Hindlimb muscle (tissue), 1 donor: ENCODE data around the gene SEC31B. TPM values are rescaled to one million over a fixed set of nuclear protein-coding genes. Genes with fewer than 3 reads are reported as not detected.
A peak's percentile ranks its signal among the peaks of the same experiment; 100 is the strongest.

Experiments
- DNase-seq: peaks from one replicate; pipeline ENCODE4 v3.0.0-alpha.2; 2013
- polyA plus RNA-seq: library from polyadenylated mRNA; unstranded; fragments of 120-200 nt; gene quantifications from one replicate; pipeline ENCODE4 v1.2.1, GENCODE V29; 2013; ENCODE audit not compliant: insufficient read length

SEC31B gene, protein sequence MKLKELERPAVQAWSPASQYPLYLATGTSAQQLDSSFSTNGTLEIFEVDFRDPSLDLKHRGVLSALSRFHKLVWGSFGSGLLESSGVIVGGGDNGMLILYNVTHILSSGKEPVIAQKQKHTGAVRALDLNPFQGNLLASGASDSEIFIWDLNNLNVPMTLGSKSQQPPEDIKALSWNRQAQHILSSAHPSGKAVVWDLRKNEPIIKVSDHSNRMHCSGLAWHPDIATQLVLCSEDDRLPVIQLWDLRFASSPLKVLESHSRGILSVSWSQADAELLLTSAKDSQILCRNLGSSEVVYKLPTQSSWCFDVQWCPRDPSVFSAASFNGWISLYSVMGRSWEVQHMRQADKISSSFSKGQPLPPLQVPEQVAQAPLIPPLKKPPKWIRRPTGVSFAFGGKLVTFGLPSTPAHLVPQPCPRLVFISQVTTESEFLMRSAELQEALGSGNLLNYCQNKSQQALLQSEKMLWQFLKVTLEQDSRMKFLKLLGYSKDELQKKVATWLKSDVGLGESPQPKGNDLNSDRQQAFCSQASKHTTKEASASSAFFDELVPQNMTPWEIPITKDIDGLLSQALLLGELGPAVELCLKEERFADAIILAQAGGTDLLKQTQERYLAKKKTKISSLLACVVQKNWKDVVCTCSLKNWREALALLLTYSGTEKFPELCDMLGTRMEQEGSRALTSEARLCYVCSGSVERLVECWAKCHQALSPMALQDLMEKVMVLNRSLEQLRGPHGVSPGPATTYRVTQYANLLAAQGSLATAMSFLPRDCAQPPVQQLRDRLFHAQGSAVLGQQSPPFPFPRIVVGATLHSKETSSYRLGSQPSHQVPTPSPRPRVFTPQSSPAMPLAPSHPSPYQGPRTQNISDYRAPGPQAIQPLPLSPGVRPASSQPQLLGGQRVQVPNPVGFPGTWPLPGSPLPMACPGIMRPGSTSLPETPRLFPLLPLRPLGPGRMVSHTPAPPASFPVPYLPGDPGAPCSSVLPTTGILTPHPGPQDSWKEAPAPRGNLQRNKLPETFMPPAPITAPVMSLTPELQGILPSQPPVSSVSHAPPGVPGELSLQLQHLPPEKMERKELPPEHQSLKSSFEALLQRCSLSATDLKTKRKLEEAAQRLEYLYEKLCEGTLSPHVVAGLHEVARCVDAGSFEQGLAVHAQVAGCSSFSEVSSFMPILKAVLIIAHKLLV
- 12.4 TPM for polyA plus RNA-seq

DNA sequence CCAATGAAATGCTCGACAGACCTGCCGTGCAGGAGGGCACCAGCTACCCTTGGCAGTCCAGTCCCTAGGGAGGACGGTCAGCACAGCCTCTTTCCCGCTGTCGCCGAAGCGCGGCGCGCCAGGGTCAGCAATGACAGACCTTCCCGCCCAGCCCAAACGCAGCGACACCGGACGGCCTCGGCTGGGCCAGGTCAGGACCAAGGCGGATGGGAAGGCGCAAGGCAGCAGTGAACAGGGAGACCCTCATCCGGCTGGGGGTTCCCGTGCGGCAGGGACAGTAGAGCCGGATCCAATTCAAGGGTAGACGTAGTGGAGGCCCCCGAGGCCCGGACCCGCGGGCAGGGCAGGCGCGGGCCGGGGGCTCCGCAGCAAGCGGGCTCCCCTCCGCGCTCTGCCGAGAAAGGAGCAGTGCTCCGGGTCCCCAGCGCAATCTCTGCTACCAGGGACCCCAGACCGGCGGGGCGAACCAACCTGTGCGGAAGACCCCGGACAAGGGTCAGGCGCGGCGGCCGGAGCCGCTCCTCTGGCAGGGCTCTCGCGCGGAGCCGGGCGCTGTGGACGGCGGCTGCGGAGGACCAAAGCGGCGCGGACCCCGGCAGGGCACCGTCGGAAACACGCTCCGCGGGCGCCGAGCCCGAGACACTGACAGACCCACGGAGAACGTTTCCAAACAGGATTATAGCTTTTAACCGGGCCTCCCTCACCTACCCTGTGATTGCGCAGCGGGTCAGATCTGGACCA is at the start of gene SEC31B:
Gene SEC31B, minus strand, starts transcription at position 551 of the 741 bp plus-strand sequence. CDS start 2,909 bp downstream, outside the sequence.
- no peak for DNase-seq

DNA sequence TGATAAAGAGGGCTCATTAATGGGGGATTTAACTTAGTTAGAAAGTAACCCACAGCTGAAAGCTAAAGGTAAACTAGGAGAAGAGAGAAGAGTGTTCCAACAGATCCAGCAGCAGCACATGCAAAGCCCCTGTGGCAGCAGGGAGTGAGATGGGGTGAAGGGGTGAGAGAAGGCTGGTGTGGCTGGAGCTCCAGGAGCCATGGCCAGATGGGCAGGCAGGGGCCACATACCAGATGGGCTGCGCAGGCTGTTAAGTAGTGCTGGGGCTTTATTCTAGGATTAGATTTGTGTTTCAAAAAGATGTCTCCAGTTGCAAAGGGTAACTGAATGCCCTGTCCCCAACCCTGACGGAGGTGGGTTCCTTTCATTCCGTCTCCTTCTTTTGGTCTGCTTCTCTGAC is 49.3 kb upstream of the SEC31B start:
- DNase-seq: no peak

DNA sequence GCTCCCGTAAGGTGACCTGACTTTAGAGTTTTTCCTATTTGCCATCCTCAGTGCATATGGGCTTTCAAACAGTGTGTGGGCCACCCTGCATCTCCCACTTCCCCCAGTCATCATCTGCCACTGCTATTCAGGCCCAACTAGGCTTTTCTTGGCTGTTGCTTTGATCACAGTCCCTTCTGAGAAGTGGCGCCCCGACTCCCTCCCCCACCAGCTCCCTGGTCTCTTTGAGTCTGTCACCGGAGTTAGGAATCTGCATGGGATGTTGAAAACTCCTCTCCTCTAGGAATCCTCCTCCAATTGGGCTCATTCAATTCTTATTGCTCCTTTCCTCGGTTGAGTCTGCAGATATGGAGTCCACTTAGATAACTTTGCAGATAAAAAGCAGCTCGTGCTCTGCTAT is 48.2 kb upstream of the SEC31B start:
- DNase-seq: no peak

DNA sequence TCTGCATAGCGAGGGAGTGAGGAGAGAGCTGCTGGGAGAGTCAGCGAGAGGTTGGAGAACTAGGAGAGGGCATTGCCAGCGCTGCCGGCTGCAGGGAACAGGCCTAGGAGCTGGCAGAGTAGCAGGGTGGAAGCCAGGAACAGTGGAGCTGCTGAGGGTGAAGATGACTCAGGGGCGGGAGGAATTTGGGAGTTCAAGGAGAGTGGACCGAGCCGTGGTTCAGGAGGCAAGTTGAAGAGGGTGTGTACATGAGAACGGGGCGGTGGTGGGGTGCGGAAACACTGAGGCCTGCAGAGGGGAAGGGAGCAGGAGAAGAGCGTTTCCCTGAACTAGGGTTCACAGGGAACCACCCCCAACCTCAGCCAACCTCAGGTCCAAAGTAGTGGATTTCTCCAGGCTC is 47.6 kb upstream of the SEC31B start:
- DNase-seq: no peak

DNA sequence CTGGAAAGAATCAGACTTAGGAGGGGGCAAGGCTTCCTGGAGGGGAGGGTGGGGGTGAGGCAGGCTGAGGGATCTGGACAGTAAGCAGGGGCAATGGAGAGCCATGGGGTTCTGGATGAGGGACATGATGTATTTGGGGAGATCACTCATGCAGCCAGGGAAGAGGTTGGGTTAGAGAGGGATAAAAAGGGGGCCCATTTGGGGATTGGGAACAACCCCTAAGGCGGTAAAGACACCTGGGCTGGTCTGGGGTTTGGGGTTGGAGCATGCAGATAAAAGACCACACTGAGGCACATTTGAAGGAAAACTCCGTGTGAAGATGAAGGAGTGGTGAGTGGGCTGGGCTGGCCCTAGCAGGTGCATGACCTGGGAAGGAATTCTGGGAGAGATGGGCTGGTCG is 46.9 kb upstream of the SEC31B start:
- DNase-seq: no peak

DNA sequence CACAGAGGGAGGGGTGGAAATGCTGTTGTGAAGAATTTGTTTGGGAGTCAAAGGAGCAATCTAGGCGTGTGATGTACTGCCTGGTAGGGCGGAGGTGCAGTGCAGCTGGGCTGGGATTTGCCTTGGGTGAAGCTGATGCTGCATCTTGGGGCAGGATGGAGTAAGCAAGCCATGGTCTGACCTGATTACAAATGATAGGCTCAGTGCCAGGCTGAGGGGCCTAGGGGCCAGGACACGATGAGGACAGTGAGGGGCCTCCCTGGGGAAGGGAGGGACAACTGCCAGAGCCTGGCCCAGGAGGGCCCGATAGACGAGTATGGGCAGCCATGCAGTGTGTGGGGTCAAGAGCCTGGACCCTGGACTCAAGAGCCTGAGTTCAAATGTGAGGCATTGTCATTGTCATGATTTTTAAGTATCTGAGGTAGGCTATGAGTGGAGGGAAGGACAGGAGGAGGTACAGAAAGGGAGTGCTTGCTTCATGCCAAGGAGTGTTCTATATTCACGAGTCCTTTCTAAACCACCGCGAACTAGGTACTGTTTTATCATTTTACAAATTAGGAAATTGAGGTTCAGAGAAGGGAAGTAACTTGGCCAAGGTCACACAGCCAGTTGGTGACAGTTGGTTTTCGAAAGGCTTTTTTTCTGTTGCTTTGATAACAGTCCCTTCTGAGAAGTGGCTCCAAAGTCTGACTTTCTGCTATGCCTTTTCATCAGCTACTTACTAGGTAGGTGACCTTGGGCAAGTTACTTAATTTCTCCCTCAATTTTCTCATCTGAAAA is 45.7 kb upstream of the SEC31B start:
- DNase-seq: no peak

DNA sequence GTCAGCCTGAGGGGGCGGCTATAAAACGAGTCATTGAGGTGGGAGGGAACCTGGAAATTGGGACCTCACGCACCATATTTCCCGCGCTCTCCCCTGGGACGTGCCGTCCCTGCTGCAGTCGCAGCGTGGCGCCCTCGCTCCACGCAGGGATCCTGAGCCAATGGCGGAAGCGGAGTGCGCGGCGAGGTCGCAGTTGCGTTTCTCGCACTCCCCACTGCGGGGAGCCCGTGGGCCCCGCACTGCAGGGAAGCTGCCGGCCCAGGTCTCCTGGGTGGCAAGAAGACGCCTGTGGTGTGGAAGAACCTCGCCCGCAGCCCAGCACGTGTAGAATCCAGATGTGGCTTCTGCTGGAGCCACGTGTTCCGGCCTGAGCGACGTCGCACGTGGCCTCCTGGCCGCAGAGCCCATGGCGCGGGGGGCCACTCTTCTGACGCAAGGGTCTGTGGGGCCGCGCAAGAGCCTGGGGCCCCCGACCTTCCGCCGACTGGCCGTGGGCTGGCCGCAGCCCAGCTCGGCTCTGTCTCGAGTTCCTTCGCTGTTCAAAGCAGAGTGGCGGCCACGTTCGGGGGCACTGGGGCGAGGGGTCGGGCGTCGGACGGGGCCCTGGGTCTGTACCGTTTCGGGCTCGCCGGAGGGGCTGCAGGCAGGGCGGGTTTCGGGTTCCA is 42.5 kb upstream of the SEC31B start:
- DNase-seq: peak; percentile 31

DNA sequence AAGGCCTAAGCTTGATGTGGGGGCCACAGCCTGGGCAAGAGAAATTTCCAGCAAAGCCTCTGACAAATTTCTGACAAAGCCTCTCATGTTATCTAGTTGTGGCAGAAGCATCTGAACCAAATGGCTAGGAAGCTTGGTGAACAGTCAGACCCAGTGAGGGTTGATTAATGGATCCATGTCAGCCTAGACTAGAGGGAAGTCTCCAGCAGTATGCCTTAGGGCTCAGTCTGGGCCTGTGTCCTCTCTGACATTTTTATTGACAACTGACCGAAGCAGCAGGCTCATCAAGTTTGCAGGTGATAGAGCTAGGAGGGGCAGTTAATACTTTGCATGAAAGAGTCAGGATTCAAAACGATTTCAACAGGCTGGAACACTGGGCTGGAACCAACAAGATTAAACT is 41.3 kb upstream of the SEC31B start:
- no peak for DNase-seq

DNA sequence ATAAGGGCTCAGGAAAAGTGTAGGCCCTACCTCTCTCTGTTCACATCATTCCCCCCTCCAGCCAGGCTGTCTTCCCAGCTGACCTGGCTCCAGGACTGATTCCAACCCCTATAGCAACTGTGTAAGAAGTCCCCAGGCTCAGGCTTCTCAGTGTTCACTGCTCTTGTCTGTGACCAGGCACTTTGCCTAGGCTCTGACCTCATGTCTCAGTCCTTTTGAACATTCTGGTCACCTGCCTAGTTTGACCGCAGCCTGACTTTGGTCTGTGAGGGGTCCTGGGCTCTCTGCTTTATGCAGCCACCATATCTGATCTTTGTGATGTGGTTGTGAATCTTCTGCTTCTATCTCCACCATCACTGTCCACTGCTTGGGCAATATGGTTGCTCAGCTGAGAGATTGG is 40.6 kb upstream of the SEC31B start:
- no peak for DNase-seq

DNA sequence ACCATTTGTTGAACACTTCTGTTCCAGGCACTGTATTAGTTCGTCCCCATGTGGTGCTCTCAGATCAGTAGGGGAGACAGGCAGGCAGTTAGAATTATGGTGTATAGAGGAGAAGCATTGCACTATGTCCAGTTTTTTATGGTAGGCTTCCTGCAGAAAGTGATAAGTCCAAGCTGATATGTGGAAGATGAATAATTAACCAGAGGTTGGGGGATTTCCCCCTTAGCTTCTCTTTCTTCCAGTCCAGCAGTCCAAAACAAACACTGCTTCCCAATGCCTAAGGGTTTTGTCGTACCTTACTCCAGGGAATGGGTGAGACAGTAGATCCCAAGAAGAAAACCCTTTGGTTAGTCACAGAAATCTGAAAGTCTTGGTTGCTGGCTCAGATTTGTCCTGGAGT is 35.2 kb upstream of the SEC31B start:
- no peak for DNase-seq

DNA sequence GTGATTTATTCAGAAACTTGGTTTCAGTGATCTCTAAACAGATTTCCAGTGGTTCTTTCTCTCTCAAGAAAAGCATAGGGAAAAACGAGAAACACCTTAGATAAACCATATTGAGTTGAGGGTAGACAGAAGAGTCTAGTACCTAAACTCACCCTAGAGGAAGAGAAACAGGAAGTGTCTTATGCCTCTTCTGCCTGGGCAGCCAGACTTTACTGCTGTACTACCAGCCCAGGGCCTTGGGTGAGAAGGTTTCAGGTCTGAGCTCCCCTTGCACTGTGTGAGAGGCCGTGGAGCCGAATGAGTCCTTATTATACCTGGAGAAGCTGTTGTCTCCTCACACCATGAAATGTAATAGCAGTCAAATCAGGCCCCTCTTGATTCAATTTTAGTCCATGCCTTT is 34.3 kb upstream of the SEC31B start:
- DNase-seq: no peak

DNA sequence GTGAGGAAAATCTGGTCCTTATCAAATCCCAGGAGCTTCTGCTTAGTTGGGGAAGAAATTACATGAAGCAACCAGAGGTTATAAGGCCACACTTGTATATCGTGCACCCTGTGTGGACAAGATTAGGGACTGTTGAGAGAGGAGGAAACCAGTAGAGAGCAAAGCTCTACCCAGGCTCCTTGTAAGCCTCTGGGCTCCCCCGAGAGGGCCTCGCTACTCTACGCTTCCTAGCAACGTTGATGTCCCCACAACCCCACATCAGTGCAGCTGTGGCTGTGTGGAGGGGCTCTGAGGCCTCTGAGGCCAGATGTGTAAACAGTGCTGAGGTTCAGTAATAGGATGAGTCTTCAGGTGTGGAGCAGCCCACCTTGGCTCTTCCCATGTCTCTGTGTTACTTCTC is 32.1 kb upstream of the SEC31B start:
- no peak for DNase-seq

DNA sequence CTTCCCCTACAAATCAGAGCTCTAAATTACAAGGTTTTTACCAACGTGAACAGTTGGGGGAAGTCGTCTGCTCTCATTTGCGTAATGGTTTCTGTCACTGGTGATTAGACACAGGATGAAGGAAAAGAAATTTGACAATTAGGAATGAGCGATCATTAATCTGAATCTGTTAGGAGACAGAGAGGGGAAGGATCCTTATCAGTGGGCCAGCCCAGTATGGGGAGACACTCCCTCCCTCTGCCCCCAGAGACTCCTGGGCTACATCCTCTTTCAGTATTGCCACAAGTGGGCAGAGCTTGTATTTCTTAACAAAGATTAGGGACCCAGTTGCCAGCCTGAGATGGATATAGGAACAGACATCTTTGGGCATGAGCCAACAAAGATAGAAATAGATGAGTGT is 31.5 kb upstream of the SEC31B start:
- no peak for DNase-seq

DNA sequence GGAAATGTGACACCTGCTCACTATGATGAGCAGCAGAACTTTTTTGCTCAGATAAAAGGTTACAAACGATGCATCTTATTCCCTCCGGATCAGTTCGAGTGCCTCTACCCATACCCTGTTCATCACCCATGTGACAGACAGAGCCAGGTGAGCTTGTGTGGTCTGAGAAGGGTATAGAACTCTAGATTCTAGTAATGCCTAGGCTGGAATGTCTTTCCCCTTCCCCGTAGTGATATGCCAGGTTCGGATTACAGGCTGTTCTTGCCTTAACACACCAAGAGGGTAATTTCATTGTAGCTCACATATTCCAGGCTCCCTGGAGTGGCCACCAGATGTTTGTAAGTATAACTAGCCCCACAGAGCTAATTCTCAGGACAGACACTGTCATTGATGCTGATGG is 25.3 kb upstream of the SEC31B start:
- no peak for DNase-seq

DNA sequence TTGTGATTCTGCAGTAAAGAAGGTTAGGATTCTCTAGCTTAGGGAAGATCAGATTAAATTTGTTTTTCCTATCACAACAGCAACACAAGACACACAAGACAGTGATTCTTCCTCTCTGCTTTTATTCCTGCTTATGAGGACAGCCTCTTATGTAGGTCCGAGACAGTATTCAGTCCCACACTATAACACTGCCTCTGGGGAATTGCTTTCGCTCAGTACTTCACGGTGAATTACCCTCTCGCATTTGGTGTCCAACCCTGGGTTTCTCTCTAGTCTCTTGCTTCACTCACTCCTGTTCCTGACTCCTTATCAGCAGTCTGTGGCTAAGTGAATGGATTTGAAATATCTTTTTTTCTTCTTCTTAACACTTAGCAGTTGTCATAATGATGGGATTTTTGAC is 17.8 kb upstream of the SEC31B start:
- no peak for DNase-seq

DNA sequence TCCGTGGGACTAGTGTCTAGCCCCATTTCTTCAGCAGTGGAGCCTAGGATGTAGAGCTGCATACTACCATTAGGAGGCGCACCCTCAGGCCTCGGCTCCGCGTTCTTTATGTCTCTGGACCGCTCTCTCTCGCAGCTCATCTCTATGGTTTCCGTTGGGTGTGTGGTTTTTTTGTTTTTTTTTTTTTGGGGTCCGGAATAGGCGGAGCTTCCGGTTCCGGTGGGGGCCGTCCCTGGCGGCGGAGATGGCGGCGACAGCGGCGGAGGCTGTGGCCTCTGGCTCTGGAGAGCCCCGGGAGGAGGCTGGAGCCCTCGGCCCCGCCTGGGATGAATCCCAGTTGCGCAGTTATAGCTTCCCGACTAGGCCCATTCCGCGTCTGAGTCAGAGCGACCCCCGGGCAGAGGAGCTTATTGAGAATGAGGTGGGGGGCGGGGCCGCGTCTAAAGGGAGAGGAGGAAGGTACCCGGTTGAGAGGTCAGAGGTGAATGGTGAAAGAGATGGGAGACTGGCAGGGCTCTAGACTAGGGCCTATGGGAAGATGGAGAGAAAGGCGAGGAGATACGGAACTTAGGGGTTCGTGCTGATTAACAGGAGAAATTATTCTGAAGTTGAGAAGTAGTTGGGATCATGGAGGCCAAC is 16.2 kb upstream of the SEC31B start, which contains the start of gene HIF1AN:
Gene HIF1AN, plus strand, starts transcription at position 229 of the 639 bp plus-strand sequence. Its CDS starts 16 bp downstream, at position 245.
- DNase-seq: peak; percentile 93

DNA sequence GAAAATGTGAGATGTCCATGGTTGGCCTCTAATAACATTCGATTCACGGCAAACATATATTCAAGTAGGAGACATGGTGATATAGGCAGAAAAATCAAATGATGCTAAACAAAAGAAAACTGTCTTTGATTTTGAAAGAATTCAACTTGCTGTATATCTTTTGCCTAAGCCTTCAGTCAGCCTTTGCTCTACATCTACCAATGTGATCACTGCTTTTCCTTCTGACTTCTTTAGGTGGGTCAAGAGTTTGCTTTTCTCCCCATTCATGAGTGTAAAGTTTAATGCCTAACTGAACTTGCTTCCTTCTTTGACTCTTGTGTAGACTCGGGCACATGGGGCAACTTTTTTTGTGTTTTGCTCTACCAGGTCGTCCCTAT is 15.7 kb upstream of the SEC31B start:
- no peak for DNase-seq

DNA sequence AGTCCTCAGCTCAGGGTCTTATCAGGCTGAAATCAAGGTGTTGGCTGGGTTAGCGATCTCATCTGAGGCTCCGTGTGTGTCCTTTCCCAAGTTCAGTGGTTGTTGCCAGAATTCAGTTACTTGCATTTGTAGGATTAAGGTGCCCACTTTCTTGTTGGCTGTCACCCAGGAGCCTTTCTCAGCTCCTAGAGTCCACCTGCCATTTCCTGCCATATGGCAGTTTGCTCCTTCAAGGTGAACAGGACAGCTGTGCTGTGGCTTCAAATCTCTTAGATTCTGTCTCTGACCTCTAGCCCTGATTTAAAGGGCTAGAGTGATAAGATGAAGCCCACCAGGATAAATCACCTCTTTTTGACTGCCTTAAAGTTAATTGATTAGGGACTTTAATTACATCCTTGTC is 15.1 kb upstream of the SEC31B start:
- DNase-seq: no peak

DNA sequence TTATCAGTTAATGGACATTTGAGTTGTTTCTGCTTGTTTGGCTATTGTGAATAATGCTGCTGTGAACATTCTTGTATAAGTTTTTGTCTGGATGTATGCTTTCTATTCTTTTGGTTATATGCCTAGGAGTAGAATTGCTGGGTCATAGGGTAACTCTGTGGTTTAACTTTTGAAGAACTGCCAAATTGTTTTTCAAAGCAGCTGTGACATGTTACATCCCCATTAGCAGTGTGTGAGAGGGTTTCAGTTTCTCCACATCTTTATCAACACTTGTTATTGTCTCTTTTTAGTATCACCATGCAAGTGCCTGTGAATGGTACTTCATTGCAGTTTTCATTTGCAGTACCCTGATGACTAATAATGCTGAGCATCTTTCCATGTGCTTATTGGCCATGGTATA is 12.1 kb upstream of the SEC31B start:
- no peak for DNase-seq
